AG09309 (cell line): ENCODE data around the gene NPSR1.

Source experiments
- DNase-seq: peaks from one replicate; pipeline ENCODE4 v3.0.0-alpha.2; 2010; ENCODE audit warnings: low read depth
- H3K4me3 ChIP-seq: 2 replicates; pipeline ENCODE4 v1.5.1; 2011; ENCODE audit warnings: mild to moderate bottlenecking, low read depth, low read length, moderate library complexity; ENCODE audit not compliant: control insufficient read depth
- TF ChIP-seq, protein P1 (sequence below): IDR thresholded peaks from 2 replicates; pipeline ENCODE4 v1.5.1; 2011; ENCODE audit warnings: mild to moderate bottlenecking, low read depth, low read length, inconsistent platforms; ENCODE audit not compliant: insufficient read depth, control insufficient read depth; ENCODE audit errors: missing control alignments

NPSR1 gene

DNA sequence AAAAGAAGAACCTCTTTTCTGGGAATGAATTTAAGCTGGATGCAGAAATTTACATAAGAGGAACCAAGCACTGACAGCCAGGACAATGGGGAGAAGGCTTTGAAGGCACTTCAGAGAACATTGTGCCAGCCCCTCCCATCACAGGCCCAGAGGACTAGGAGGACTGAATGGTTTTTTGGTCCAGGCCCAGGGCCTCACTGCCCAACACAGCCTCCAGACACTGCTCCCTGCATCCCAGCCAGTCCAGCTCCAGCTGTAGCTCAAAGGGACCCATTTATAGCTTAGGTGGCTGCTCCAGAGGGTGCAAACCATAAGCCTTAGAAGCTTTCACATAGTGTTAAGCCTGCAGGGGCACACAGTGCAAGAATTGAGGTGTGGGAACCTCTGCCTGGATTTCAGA, 237.2 kb downstream of the NPSR1 start:
- TF ChIP-seq, protein P1, sequence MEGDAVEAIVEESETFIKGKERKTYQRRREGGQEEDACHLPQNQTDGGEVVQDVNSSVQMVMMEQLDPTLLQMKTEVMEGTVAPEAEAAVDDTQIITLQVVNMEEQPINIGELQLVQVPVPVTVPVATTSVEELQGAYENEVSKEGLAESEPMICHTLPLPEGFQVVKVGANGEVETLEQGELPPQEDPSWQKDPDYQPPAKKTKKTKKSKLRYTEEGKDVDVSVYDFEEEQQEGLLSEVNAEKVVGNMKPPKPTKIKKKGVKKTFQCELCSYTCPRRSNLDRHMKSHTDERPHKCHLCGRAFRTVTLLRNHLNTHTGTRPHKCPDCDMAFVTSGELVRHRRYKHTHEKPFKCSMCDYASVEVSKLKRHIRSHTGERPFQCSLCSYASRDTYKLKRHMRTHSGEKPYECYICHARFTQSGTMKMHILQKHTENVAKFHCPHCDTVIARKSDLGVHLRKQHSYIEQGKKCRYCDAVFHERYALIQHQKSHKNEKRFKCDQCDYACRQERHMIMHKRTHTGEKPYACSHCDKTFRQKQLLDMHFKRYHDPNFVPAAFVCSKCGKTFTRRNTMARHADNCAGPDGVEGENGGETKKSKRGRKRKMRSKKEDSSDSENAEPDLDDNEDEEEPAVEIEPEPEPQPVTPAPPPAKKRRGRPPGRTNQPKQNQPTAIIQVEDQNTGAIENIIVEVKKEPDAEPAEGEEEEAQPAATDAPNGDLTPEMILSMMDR, result no peak
- H3K4me3 ChIP-seq, result no peak overlapping the region
- DNase-seq, result no peak
